Gastroesophageal sphincter (tissue), 3 donors: ENCODE measurements around the gene KRT72.

Experiments
- POLR2A ChIP-seq, 2 donors: fragments of 450-650 bp; IDR thresholded peaks; one replicate each; pipeline ENCODE4 v1.6.1; 2017; ENCODE audit warnings: antibody characterized with exemption in 2 of 2, mild to moderate bottlenecking in 2 of 2, moderate library complexity in 1 of 2
- POLR2AphosphoS5 ChIP-seq: sonication (generic); formaldehyde crosslinking; IDR thresholded peaks from one replicate; pipeline ENCODE4 v1.6.1; 2017; ENCODE audit warnings: antibody characterized with exemption
- TF ChIP-seq, protein P1 (sequence below), 4 experiments: fragments of 200-600 bp in 2 of 4; fragments of 450-650 bp in 2 of 4; sonication (generic) in 1 of 4; IDR thresholded peaks; one replicate each; pipeline ENCODE4 v1.5.1; 2017 to 2019; ENCODE audit warnings: antibody characterized with exemption in 4 of 4, mild to moderate bottlenecking in 2 of 4, moderate library complexity in 2 of 4

DNA sequence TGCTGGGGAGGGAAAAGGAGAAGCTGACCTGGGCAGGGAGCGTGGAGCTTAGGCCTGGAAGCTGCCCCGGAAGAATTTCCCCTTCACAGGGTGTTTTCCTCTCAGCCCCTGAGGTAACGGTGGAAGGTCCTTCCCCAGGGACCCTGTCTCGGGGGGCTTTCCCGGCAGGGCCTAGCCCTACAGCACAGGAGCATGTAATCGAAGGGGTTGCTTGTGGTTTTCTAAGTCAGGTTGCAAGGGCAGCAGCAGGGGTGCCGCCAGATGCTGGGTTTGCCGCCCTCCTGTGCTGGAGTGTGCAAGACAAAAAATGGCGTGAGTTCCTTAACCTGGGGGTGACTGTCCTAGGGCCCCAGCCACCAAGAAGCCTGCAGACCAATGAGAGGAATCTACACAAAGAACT lies 26.0 kb downstream of the KRT72 start:
- TF ChIP-seq POLR2A (IDR thresholded peaks at IDR 0.05) (no peak), POLR2AphosphoS5 (no peak)
- TF ChIP-seq, protein P1, sequence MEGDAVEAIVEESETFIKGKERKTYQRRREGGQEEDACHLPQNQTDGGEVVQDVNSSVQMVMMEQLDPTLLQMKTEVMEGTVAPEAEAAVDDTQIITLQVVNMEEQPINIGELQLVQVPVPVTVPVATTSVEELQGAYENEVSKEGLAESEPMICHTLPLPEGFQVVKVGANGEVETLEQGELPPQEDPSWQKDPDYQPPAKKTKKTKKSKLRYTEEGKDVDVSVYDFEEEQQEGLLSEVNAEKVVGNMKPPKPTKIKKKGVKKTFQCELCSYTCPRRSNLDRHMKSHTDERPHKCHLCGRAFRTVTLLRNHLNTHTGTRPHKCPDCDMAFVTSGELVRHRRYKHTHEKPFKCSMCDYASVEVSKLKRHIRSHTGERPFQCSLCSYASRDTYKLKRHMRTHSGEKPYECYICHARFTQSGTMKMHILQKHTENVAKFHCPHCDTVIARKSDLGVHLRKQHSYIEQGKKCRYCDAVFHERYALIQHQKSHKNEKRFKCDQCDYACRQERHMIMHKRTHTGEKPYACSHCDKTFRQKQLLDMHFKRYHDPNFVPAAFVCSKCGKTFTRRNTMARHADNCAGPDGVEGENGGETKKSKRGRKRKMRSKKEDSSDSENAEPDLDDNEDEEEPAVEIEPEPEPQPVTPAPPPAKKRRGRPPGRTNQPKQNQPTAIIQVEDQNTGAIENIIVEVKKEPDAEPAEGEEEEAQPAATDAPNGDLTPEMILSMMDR (IDR thresholded peaks at IDR 0.05), result no peak
